Upper lobe of left lung (tissue), 6 donors: ENCODE results near the gene MSI2. TPM values are rescaled to one million over a fixed set of nuclear protein-coding genes. Genes with fewer than 3 reads are reported as not detected.

ENCODE experiments used
- ATAC-seq, 2 donors: fragments of 200-7000 bp; cut with Tn5 transposase; one replicate each; pipeline ENCODE4 v1.9.1; 2022; ENCODE audit warnings: mild to moderate bottlenecking in 2 of 2, moderate library complexity in 2 of 2; ENCODE audit not compliant: low FRiP score in 2 of 2
- DNase-seq, 2 donors: peaks; one replicate each; pipeline ENCODE4 v3.0.0-alpha.2; 2019 to 2020
- H3K27ac ChIP-seq, 4 donors: fragments of 200-600 bp; sonication (generic); one replicate each; pipeline ENCODE4 v1.5.1; 2016 to 2019
- H3K27me3 ChIP-seq, 4 donors: fragments of 200-600 bp; sonication (generic); one replicate each; pipeline ENCODE4 v1.5.1; 2017 to 2019
- H3K36me3 ChIP-seq, 4 donors: fragments of 200-600 bp; sonication (generic); one replicate each; pipeline ENCODE4 v1.5.1; 2016 to 2019
- H3K4me1 ChIP-seq, 4 donors: fragments of 200-600 bp; sonication (generic); one replicate each; pipeline ENCODE4 v1.5.1; 2018 to 2019
- H3K4me3 ChIP-seq, 4 donors: fragments of 200-600 bp; sonication (generic); one replicate each; pipeline ENCODE4 v1.5.1; 2017 to 2019; ENCODE audit warnings: mild to moderate bottlenecking in 2 of 4, moderate library complexity in 1 of 4
- H3K9me3 ChIP-seq, 4 donors: fragments of 200-600 bp; sonication (generic); one replicate each; pipeline ENCODE4 v1.5.1; 2018 to 2019
- CTCF ChIP-seq, 6 experiments: fragments of 450-650 bp in 4 of 6; fragments of 200-600 bp in 2 of 6; sonication (generic) in 2 of 6; IDR thresholded peaks; one replicate each; pipeline ENCODE4 v1.5.1; 2016 to 2019; ENCODE audit warnings: antibody characterized with exemption in 6 of 6
- EP300 ChIP-seq, 4 donors: sonication (generic); formaldehyde crosslinking; IDR thresholded peaks; one replicate each; pipeline ENCODE4 v1.5.1; 2017; ENCODE audit warnings: antibody characterized with exemption in 4 of 4, control low read depth in 2 of 4
- POLR2A ChIP-seq, 4 donors: fragments of 450-650 bp; IDR thresholded peaks; one replicate each; pipeline ENCODE4 v1.5.1; 2016 to 2017; ENCODE audit warnings: antibody characterized with exemption in 4 of 4, mild to moderate bottlenecking in 2 of 4
- POLR2AphosphoS5 ChIP-seq, 2 donors: sonication (generic); formaldehyde crosslinking; IDR thresholded peaks; one replicate each; pipeline ENCODE4 v1.5.1; 2017; ENCODE audit warnings: antibody characterized with exemption in 2 of 2
- WGBS, 2 donors: methylation state at CpG; one replicate each; pipeline ENCODE4 v1.1.5; 2017 to 2018; 5-methylcytosine and 5-hydroxymethylcytosine counted together
- total RNA-seq, 6 donors: library from RNA; depleted of rRNA in 4 of 6; stranded (reverse); fragments of >200 nt in 4 of 6; gene quantifications; one replicate each; pipeline versions ENCODE4 v1.1.0 to v1.2.1, GENCODE V29; 2016 to 2021
- donor health status: DM: no; HTN: no; CAD: no; lungs with moderate emphysema.
- donor health status: DM: no; HTN: yes; CAD: no; lungs with severe emphysema.

MSI2 gene
- total RNA-seq, 6 donors from 2014 or later, result 20.1 to 44.0 (median 32.2) TPM

GRCh38 chr17:57357830-57358430, 101.6 kb downstream of the MSI2 start:
- H3K27me3 ChIP-seq, result no peaks in the 10 kb centered on the region
- peak overlapping the region in 3 of 4 donors; percentile 28 to 75 (median 68) for H3K27ac ChIP-seq
- no peak overlapping the region for H3K4me3 ChIP-seq
- ATAC-seq (peak in 1 of 2 donors; percentile 34), DNase-seq (no peak)
- peaks cover 6 to 16% (median 10%) of the 10 kb centered on the region in 4 donors for H3K4me1 ChIP-seq
- no peaks in the 10 kb centered on the region for H3K9me3 ChIP-seq
- TF ChIP-seq EP300 (IDR thresholded peaks at IDR 0.05) (no peak), CTCF (IDR thresholded peaks at IDR 0.05) (no peak), POLR2AphosphoS5 (IDR thresholded peaks at IDR 0.05) (no peak), POLR2A (IDR thresholded peaks at IDR 0.05) (no peak)
- H3K36me3 ChIP-seq, result no peaks in the 10 kb centered on the region
- WGBS, 2 donors, result 55 to 66% methylated on average over 3 of the region's 3 CpGs

GRCh38 chr17:57360266-57360665, 103.9 kb downstream of the MSI2 start:
- Histone ChIP-seq H3K4me1 (peaks cover 6 to 18% (median 12%) of the 10 kb centered on the region in 4 donors), H3K4me3 (no peak overlapping the region)
- 97 to 100% methylated on average over 2 of the region's 2 CpGs for WGBS, 2 donors

GRCh38 chr17:57362797-57363556, 106.7 kb downstream of the MSI2 start:
- 96 to 98% methylated on average over 9 of the region's 9 CpGs for WGBS, 2 donors
- Histone ChIP-seq H3K27ac (no peak overlapping the region), H3K27me3 (no peaks in the 10 kb centered on the region), H3K9me3 (no peaks in the 10 kb centered on the region), H3K4me3 (no peak overlapping the region), H3K36me3 (no peaks in the 10 kb centered on the region), H3K4me1 (peaks cover 0 to 17% (median 8%) of the 10 kb centered on the region in 4 donors)
- ATAC-seq (no peak), DNase-seq (no peak)
- TF ChIP-seq CTCF (IDR thresholded peaks at IDR 0.05) (no peak), POLR2A (IDR thresholded peaks at IDR 0.05) (no peak), POLR2AphosphoS5 (IDR thresholded peaks at IDR 0.05) (no peak), EP300 (IDR thresholded peaks at IDR 0.05) (no peak)

More at GRCh38 chr17:57360266-57360665, 103.9 kb downstream of the MSI2 start:
- Histone ChIP-seq H3K9me3 (no peaks in the 10 kb centered on the region), H3K27ac (no peak overlapping the region), H3K27me3 (no peaks in the 10 kb centered on the region), H3K36me3 (no peaks in the 10 kb centered on the region)
- DNase-seq (no peak), ATAC-seq (no peak)
- no peak for TF ChIP-seq CTCF (IDR thresholded peaks at IDR 0.05)
- no peak for TF ChIP-seq POLR2AphosphoS5 (IDR thresholded peaks at IDR 0.05)
- TF ChIP-seq POLR2A (IDR thresholded peaks at IDR 0.05), result no peak
- no peak for TF ChIP-seq EP300 (IDR thresholded peaks at IDR 0.05)

- Histone ChIP-seq H3K9me3 (no peaks in the 10 kb centered on the region), H3K36me3 (no peaks in the 10 kb centered on the region), H3K27me3 (no peaks in the 10 kb centered on the region), H3K27ac (no peak overlapping the region), H3K4me1 (peaks cover 0 to 12% (median 8%) of the 10 kb centered on the region in 4 donors), H3K4me3 (no peak overlapping the region)
- WGBS, 2 donors, result 97 to 98% methylated on average over 4 of the region's 4 CpGs
- ATAC-seq, result no peak
- no peak for DNase-seq
- TF ChIP-seq EP300 (IDR thresholded peaks at IDR 0.05) (no peak), POLR2AphosphoS5 (IDR thresholded peaks at IDR 0.05) (no peak), POLR2A (IDR thresholded peaks at IDR 0.05) (no peak), CTCF (IDR thresholded peaks at IDR 0.05) (no peak)
Observed at GRCh38 chr17:57363580-57363979, 107.3 kb downstream of the MSI2 start.
